Measurements from ENCODE around the gene TMEM208. TPM values are rescaled to one million over a fixed set of nuclear protein-coding genes. Genes with fewer than 3 reads are reported as not detected.
A peak's percentile ranks its signal among the peaks of the same experiment; 100 is the strongest.

The TMEM208 gene
- polyA plus RNA-seq, 2 of the 4 experiments (the other 2 are of a cell fraction) = 73.5 to 114 TPM

GRCh38 chr16:67246756-67247191 lies 19.8 kb downstream of the TMEM208 start:
- Histone ChIP-seq H3K27ac (peak overlapping the region; percentile 91 to 98), H3K4me1 (peaks cover 56% of the 10 kb centered on the region), H3K4me3 (peak overlapping the region; percentile 74), H3K9me3 (no peaks in the 10 kb centered on the region), H3K4me2 (peak overlapping the region; percentile 97)
- CTCF ChIA-PET = interaction anchor here (0.9 to 9.7 kb wide), 17 partner anchors 13 to 570 kb away, joined by 3 to 138 read pairs (median 4); partner anchors contain the start of genes KCTD19, LRRC36, TMEM208 and TPPP3
- no peak for DNase-seq (ENCODE audit: low read depth in 1 of 2, low spot score in 1 of 2)
- peak in 1 of 2 experiments; percentile 15; a peak in 5 of 6 replicates for ATAC-seq
- FAIRE-seq = no peak
- TF ChIP-seq FOXS1 (CRISPR knock-in tag; IDR thresholded peaks at IDR 0.05) (no peak), NFE2L2 (conservative IDR thresholded peaks at IDR 0.05; ENCODE audit: low read length) (no peak), KDM5A (IDR thresholded peaks at IDR 0.05) (no peak; the same call in 1 of the 2 replicates), MAFK (IDR thresholded peaks at IDR 0.05; ENCODE audit: partially characterized antibody) (no peak), ESRRA (IDR thresholded peaks at IDR 0.05; ENCODE audit: borderline replicate concordance, low read length) (no peak), HMGXB4 (CRISPR knock-in tag; IDR thresholded peaks at IDR 0.05; ENCODE audit: borderline replicate concordance) (no peak), KDM1A (IDR thresholded peaks at IDR 0.05; ENCODE audit: low read depth) (no peak), RCOR1 (IDR thresholded peaks at IDR 0.05; ENCODE audit: low read depth, low read length) (no peak), PBX3 (IDR thresholded peaks at IDR 0.05) (no peak), MAZ (IDR thresholded peaks at IDR 0.05; ENCODE audit: borderline replicate concordance, low read depth, low read length) (no peak)
- POLR2A ChIA-PET = interaction anchor here (0.7 to 3.3 kb wide), 9 partner anchors 10 to 76 kb away, joined by 3 to 30 read pairs (median 3); partner anchors contain the start of genes NOL3 and TMEM208
- 0% methylated on average over 9 of the region's 26 CpGs for WGBS (ENCODE audit: missing lambda C conversion rate)

GRCh38 chr16:67247192-67248072 lies 20.5 kb downstream of the TMEM208 start, which contains the start of gene FHOD1:
Gene FHOD1 (minus strand): TSS chr16:67247481. CDS start chr16:67247410, 71 bp downstream.
- H3K4me1 ChIP-seq = peaks cover 49% of the 10 kb centered on the region
- TF ChIP-seq HOXB13 (CRISPR knock-in tag; IDR thresholded peaks at IDR 0.05; ENCODE audit: low read depth) (0 out of 2 replicates have a peak, but pooled peaks have one; percentile 39), SREBF2 (IDR thresholded peaks at IDR 0.05) (no peak), CTCF (IDR thresholded peaks at IDR 0.05) (no peak), BCL3 (IDR thresholded peaks at IDR 0.05) (0 out of 3 replicates have a peak, but pooled peaks have one; percentile 26), SMC3 (IDR thresholded peaks at IDR 0.05) (0 out of 3 replicates have a peak, but pooled peaks have one; percentile 14), POLR2A (IDR thresholded peaks at IDR 0.05; ENCODE audit: low read length) (peak; percentile 59), GATA3 (IDR thresholded peaks at IDR 0.05; ENCODE audit: borderline replicate concordance) (no peak), POLR2AphosphoS2 (conservative IDR thresholded peaks at IDR 0.05; ENCODE audit: low read length) (no peak), ELK1 (IDR thresholded peaks at IDR 0.05; ENCODE audit: low read depth, low read length) (no peak), EHF (CRISPR knock-in tag; IDR thresholded peaks at IDR 0.05) (no peak), MAX (IDR thresholded peaks at IDR 0.05) (peak; percentile 79), TFCP2L1 (CRISPR knock-in tag; IDR thresholded peaks at IDR 0.05) (no peak), PBX3 (IDR thresholded peaks at IDR 0.05) (no peak), JUN (IDR thresholded peaks at IDR 0.05) (peak; percentile 10 to 74; a peak in 2 of 5 replicates), CBX2 (IDR thresholded peaks at IDR 0.05; ENCODE audit: borderline replicate concordance, low read depth) (no peak), FOSL2 (IDR thresholded peaks at IDR 0.05) (no peak), FOSL2 (CRISPR knock-in tag; IDR thresholded peaks at IDR 0.05) (no peak), NPAS2 (CRISPR knock-in tag; IDR thresholded peaks at IDR 0.05; ENCODE audit: borderline replicate concordance) (no peak)

More at GRCh38 chr16:67247192-67248072, 20.5 kb downstream of the TMEM208 start, which contains the start of gene FHOD1:
- FAIRE-seq (no peak), ATAC-seq (peak; percentile 38 to 79), DNase-seq (ENCODE audit: low read depth in 1 of 2, low spot score in 1 of 2) (peak; percentile 82 to 95)
- peak within 1 kb of the TSS; percentile 74 for H3K4me3 ChIP-seq
- ChIA-PET POLR2A (interaction anchor here (0.5 to 3.3 kb wide), 13 partner anchors 9 to 195 kb away, joined by 3 to 30 read pairs (median 3); partner anchors contain the start of genes NOL3 and TMEM208), CTCF (interaction anchor here (0.7 to 9.7 kb wide), 16 partner anchors 13 to 569 kb away, joined by 3 to 138 read pairs (median 6); partner anchors contain the start of genes KCTD19, LRRC36 and TMEM208)
- H3K9me3 ChIP-seq = no peaks in the 10 kb centered on the region
- H3K27ac ChIP-seq = peak within 1 kb of the TSS; percentile 91 to 98
- peak within 1 kb of the TSS; percentile 97 for H3K4me2 ChIP-seq
- 2% methylated on average over 20 of the region's 60 CpGs for WGBS (ENCODE audit: missing lambda C conversion rate)

Measured in A549 (cell line).